ENCODE results near the gene BBS10.
"Not testable (repeated sequence)": the region's sequence is repeated elsewhere in the genome, so short reads cannot be mapped to it uniquely, and the experiment has no call there.

Gene BBS10

GRCh38 chr12:76348079-76348901 is at the start of gene BBS10:
Gene BBS10 (minus strand): TSS chr12:76348415. CDS start chr12:76348358, 57 bp downstream.
- DNase-seq = peak; percentile 93

GRCh38 chr12:76391461-76391860 is 43.2 kb upstream of the BBS10 start:
- DNase-seq = no peak

GRCh38 chr12:76387614-76388013 is 39.4 kb upstream of the BBS10 start:
- DNase-seq = no peak

GRCh38 chr12:76384560-76384959 is 36.3 kb upstream of the BBS10 start:
- DNase-seq = no peak

- DNase-seq = no peak
These were observed 35.8 kb upstream of the BBS10 start for GRCh38 chr12:76383988-76384387.

- DNase-seq = no peak
These were observed 31.0 kb upstream of the BBS10 start for GRCh38 chr12:76379261-76379660.

GRCh38 chr12:76376876-76377275 is 28.7 kb upstream of the BBS10 start:
- not testable (repeated sequence) for DNase-seq

GRCh38 chr12:76375939-76376338 is 27.7 kb upstream of the BBS10 start:
- no peak for DNase-seq

- DNase-seq = peak; percentile 22
These were observed 27.3 kb upstream of the BBS10 start for GRCh38 chr12:76375470-76375869.

- DNase-seq = peak; percentile 74
These were observed 26.3 kb upstream of the BBS10 start for GRCh38 chr12:76374386-76375020.

- no peak for DNase-seq
These were observed 20.0 kb upstream of the BBS10 start for GRCh38 chr12:76368230-76368629.

- no peak for DNase-seq
These were observed 17.9 kb upstream of the BBS10 start for GRCh38 chr12:76366163-76366562.

GRCh38 chr12:76364131-76364530 is 15.9 kb upstream of the BBS10 start:
- not testable (repeated sequence) for DNase-seq

GRCh38 chr12:76360316-76360715 is 12.1 kb upstream of the BBS10 start:
- DNase-seq = no peak

- DNase-seq = no peak
These were observed 7.9 kb upstream of the BBS10 start for GRCh38 chr12:76356071-76356470.

- DNase-seq = peak; percentile 82
These were observed 1.3 kb downstream of the BBS10 start for GRCh38 chr12:76346798-76347420.

GRCh38 chr12:76346236-76346635 is 2.0 kb downstream of the BBS10 start:
- DNase-seq = peak; percentile 62

- DNase-seq = no peak
These were observed 2.6 kb downstream of the BBS10 start for GRCh38 chr12:76345569-76345968.

GRCh38 chr12:76341436-76342030 is 6.7 kb downstream of the BBS10 start:
- DNase-seq = peak; percentile 76

- peak; percentile 15 for DNase-seq
These were observed 7.4 kb downstream of the BBS10 start for GRCh38 chr12:76340680-76341435.

- peak; percentile 69 for DNase-seq
These were observed 10.6 kb downstream of the BBS10 start for GRCh38 chr12:76337583-76337982.

- no peak for DNase-seq
These were observed 15.6 kb downstream of the BBS10 start for GRCh38 chr12:76332606-76333005.

GRCh38 chr12:76329606-76330005 is 18.6 kb downstream of the BBS10 start:
- no peak for DNase-seq

Data from HCEC 1CT (cell line).